IMR-90 (cell line): ENCODE results near the gene SPTBN5.

Source experiments
- CEBPB ChIP-seq: IDR thresholded peaks from 2 replicates; pipeline ENCODE4 v1.6.1; 2012; ENCODE audit warnings: low read depth, low read length, improper control_type of control experiment
- CHD1 ChIP-seq: IDR thresholded peaks from 2 replicates; pipeline ENCODE4 v1.6.1; 2012; ENCODE audit warnings: low read depth, low read length, improper control_type of control experiment
- CTCF ChIP-seq: conservative IDR thresholded peaks from 2 replicates; pipeline ENCODE4 v1.5.1; 2012; ENCODE audit warnings: mild to moderate bottlenecking, low read depth, low read length, improper control_type of control experiment
- FOS ChIP-seq: fragments of 150-350 bp; IDR thresholded peaks from 2 replicates; pipeline ENCODE4 v1.6.1; 2016; ENCODE audit warnings: low read depth, low read length
- MAZ ChIP-seq: IDR thresholded peaks from 2 replicates; pipeline ENCODE4 v1.6.1; 2012; ENCODE audit warnings: low read depth, mild to moderate bottlenecking, low read length, improper control_type of control experiment, moderate library complexity, borderline replicate concordance
- MXI1 ChIP-seq: IDR thresholded peaks from 2 replicates; pipeline ENCODE4 v1.6.1; 2012; ENCODE audit warnings: low read depth, mild to moderate bottlenecking, low read length, moderate library complexity, borderline replicate concordance
- NFE2L2 ChIP-seq: fragments of 150-350 bp; IDR thresholded peaks from 2 replicates; pipeline ENCODE4 v1.6.1; 2016; ENCODE audit warnings: low read depth, mild to moderate bottlenecking, low read length
- POLR2A ChIP-seq: IDR thresholded peaks from 2 replicates; pipeline ENCODE4 v1.6.1; 2012; ENCODE audit warnings: mild to moderate bottlenecking, low read depth, low read length
- RAD21 ChIP-seq: IDR thresholded peaks from 2 replicates; pipeline ENCODE4 v1.6.1; 2012; ENCODE audit warnings: low read length, improper control_type of control experiment
- RFX5 ChIP-seq: IDR thresholded peaks from 2 replicates; pipeline ENCODE4 v1.8.0; 2012; ENCODE audit warnings: low read depth, mild to moderate bottlenecking, low read length, moderate library complexity
- SMC3 ChIP-seq: fragments of 150-350 bp; IDR thresholded peaks from 2 replicates; pipeline ENCODE4 v1.6.1; 2016; ENCODE audit warnings: low read depth, mild to moderate bottlenecking, antibody characterized with exemption, low read length, moderate library complexity
- USF2 ChIP-seq: fragments of 150-350 bp; IDR thresholded peaks from 2 replicates; pipeline ENCODE4 v1.6.1; 2017; ENCODE audit warnings: mild to moderate bottlenecking, antibody characterized with exemption, low read length, low read depth

GRCh38 chr15:41939986-41940385, 46.1 kb upstream of the SPTBN5 start:
- TF ChIP-seq CTCF (no peak), CHD1 (no peak), POLR2A (no peak), USF2 (no peak), NFE2L2 (no peak), RAD21 (no peak), SMC3 (no peak), RFX5 (no peak), CEBPB (no peak), MXI1 (no peak), MAZ (no peak), FOS (no peak)
